ENCODE data around the gene APOBEC3C.
"Not testable (repeated sequence)": the region's sequence is repeated elsewhere in the genome, so short reads cannot be mapped to it uniquely, and the experiment has no call there.

APOBEC3C gene

GRCh38 chr22:39013942-39014722, at the start of gene APOBEC3C:
Gene APOBEC3C, plus strand, starts transcription at chr22:39014257. Its CDS starts 106 bp downstream, at chr22:39014363.
- peak; percentile 30 to 61 for DNase-seq

GRCh38 chr22:38964306-38964705, 49.8 kb upstream of the APOBEC3C start:
- no peak for DNase-seq

GRCh38 chr22:38964989-38965388, 49.1 kb upstream of the APOBEC3C start:
- no peak for DNase-seq

GRCh38 chr22:38965614-38966379, 48.3 kb upstream of the APOBEC3C start:
- no peak for DNase-seq

- DNase-seq, result no peak
Measured at GRCh38 chr22:38966380-38966702, 47.7 kb upstream of the APOBEC3C start.

- no peak for DNase-seq
Measured at GRCh38 chr22:38966942-38967341, 47.1 kb upstream of the APOBEC3C start.

GRCh38 chr22:38967451-38968450, 46.3 kb upstream of the APOBEC3C start:
- DNase-seq, result no peak

GRCh38 chr22:38968801-38969200, 45.3 kb upstream of the APOBEC3C start:
- DNase-seq, result no peak

- DNase-seq, result no peak
Measured at GRCh38 chr22:38970551-38970950, 43.5 kb upstream of the APOBEC3C start.

GRCh38 chr22:38971202-38971601, 42.9 kb upstream of the APOBEC3C start:
- DNase-seq, result no peak

- no peak for DNase-seq
Measured at GRCh38 chr22:38971791-38972190, 42.3 kb upstream of the APOBEC3C start.

- DNase-seq, result no peak
Measured at GRCh38 chr22:38972558-38972957, 41.5 kb upstream of the APOBEC3C start.

- DNase-seq, result peak; percentile 35 to 40
Measured at GRCh38 chr22:38973289-38974169, 40.5 kb upstream of the APOBEC3C start.

GRCh38 chr22:38974170-38974825, 39.8 kb upstream of the APOBEC3C start:
- no peak for DNase-seq

GRCh38 chr22:38974826-38975175, 39.3 kb upstream of the APOBEC3C start:
- no peak for DNase-seq

GRCh38 chr22:38977289-38977688, 36.8 kb upstream of the APOBEC3C start:
- DNase-seq, result not testable (repeated sequence)

- DNase-seq, result not testable (repeated sequence)
Measured at GRCh38 chr22:38980587-38980986, 33.5 kb upstream of the APOBEC3C start.

GRCh38 chr22:38981005-38981991, 32.8 kb upstream of the APOBEC3C start:
- peak; percentile 19 to 52 for DNase-seq

GRCh38 chr22:38981992-38982927, 31.8 kb upstream of the APOBEC3C start, which contains the start of gene APOBEC3B:
Gene APOBEC3B, plus strand, starts transcription at chr22:38982347. Its CDS starts 107 bp downstream, at chr22:38982454.
- peak; percentile 35 to 68 for DNase-seq
